HG02884 (cell line): Measurements from ENCODE around the gene CYP2U1.
A peak's percentile ranks its signal among the peaks of the same experiment; 100 is the strongest.
"Not testable (repeated sequence)": the region's sequence is repeated elsewhere in the genome, so short reads cannot be mapped to it uniquely, and the experiment has no call there.

Experiments
- ATAC-seq: cut with Tn5 transposase; IDR thresholded peaks from one replicate; pipeline ENCODE4 v1.9.1; 2021; ENCODE audit warnings: mild to moderate bottlenecking, moderate library complexity; ENCODE audit not compliant: unreplicated experiment

The CYP2U1 gene

DNA sequence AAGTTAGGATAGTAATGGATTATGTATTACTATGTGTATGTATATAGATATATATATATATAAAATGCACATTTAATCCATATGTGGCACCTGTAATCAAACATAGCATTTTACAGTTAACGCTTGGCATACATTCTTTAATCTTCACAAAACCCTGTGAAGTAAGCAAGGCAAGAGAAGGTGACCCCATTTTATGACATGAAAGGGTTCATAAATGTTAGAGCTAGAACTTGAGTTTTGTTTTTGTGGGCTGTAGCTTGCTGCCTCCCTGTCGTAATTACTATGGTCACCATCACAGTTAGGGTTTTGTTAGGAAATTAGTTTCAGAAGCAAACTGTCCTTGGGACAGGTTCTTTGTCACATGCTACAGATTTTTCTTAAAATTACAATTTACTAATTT is 13.8 kb upstream of the CYP2U1 start:
- ATAC-seq, result no peak

DNA sequence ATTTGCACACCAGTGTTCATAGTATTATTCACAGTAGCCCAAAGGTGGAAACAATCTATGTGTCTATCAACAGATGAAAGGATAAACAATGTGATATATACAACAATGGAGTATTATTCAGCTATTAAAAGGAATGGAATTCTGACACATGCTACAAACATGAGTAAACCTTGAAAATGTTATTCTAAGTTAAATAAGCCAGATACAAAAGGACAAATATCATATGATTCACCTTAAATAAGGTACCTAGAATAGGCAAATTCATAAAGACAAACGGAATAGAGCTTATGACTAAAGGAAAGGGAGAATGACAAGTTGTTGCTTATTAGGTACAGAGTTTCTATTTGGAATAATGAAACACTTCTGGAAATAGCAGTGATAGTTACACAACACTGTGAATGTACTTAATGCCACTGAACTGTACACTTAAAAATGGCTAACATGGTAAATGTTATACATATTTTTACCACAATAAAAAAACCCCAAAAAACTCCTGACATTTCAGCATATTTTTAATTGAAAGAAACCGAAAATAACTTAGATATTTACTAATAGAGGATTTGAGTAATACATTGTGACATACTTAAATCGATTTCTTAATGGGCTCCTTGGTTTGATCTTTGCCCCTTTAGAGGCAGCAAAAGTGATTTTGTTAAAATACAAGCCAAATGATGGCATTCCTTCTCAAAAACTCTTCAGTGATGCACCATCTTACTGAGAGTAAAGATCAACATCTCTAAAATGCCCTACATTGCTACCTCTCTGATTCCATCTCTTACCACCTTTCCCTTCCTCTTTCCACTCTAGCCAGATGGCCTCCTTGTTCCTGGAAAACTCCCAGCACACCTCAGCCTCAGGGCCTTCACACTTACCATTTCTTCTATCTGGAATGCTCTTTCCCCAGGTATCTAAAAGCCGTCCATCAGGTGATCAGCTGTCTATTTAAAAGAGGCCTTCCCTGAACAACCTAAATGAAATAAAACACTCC is 8.6 kb upstream of the CYP2U1 start:
- ATAC-seq, result no peak

DNA sequence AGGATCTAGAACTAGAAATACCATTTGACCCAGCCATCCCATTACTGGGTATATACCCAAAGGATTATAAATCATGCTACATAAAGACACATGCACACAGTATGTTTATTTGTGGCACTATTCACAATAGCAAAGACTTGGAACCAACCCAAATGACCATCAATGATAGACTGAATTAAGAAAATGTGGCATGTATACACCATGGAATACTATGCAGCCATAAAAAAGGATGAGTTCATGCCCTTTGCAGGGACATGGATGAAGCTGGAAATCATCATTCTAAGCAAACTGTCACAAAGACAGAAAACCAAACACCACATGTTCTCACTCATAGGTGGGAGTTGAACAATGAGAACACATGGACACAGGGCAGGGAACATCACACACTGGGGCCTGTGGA is 5.6 kb upstream of the CYP2U1 start:
- not testable (repeated sequence) for ATAC-seq

DNA sequence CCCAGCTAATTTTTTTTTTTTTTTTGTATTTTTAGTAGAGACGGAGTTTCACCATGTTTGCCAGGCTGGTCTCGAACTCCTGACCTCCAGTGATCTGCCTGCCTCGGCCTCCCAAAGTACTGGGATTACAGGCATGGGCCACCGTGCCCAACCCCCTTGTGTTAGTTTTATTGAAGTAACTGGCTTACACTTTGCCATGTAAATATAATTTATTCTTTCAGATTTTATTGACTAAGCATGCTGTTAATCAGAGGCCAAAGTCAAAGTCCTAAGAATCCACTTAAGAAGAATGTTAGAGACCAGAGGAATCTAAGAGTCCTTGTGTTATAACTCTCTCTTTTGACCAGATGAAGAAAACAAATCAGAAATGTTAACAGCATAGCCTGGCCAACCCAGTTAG is 4.5 kb upstream of the CYP2U1 start:
- not testable (repeated sequence) for ATAC-seq

DNA sequence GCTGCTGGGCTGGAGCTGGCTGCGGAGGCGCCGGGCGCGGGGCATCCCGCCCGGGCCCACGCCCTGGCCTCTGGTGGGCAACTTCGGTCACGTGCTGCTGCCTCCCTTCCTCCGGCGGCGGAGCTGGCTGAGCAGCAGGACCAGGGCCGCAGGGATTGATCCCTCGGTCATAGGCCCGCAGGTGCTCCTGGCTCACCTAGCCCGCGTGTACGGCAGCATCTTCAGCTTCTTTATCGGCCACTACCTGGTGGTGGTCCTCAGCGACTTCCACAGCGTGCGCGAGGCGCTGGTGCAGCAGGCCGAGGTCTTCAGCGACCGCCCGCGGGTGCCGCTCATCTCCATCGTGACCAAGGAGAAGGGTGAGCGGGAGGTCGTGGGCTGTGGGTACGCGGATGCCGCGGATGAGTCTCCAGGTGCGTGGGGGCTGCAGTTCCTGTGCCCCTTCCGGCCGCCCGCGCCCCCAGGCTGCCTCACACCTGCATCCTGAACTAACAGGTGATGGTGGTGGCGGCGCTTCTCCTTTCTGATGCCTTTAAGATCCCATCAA is 499 bp downstream of the CYP2U1 start:
- ATAC-seq, result peak; percentile 23

DNA sequence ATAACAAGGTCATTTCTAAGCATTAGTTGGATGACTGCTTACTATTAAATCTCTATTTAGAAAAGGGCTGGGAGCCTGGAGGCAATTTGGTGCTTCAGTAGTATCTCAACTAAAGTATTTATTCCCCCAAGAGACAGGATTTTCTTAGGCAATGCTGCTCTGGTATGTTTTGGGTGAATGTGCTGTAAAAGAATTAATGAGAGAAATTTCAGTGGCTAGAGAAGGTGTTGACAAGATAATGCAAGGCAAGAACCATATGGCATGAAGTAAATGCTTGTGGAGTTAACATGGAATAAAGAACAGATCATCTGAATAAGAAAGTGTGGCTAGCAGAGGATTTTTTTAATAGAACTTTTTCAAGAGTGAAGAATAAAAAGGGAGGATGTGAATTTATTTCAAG is 3.9 kb downstream of the CYP2U1 start:
- ATAC-seq, result no peak

DNA sequence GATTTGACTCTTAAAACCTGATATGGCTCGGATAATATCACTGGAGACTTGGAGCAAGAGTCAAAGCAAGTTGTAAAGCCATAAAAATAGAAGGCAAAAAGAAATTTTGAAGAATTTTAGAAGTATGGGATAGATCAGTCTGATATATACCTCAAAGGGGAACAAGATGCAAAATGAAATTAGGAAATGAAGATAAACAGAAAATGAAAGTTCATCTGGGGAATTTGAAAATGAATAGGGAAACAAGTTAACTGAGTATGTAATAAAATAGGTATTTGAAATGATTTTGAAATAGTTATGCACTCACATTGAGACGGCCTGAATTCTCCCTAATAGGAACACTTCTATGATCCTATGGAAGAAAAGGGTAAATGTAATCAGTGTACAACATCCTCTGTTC is 5.7 kb downstream of the CYP2U1 start:
- ATAC-seq, result no peak

DNA sequence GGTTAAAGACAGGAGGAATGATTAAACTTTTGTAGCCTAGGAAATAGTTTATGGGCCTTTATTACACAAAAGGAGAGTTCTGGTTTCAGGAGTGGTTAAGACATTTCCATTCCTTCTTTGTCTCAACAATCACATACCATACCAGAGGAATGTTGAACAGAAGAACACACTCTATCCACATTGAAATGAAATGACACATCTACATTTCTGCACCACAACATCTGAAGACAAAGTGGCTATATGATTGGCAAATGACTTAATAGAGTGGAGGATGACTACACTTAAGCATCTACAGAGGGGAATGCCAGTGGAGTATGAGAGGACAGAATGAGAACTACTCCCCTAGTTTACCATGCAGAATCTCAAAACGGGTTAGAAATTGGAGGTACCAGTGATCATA is 8.0 kb downstream of the CYP2U1 start:
- no peak for ATAC-seq

DNA sequence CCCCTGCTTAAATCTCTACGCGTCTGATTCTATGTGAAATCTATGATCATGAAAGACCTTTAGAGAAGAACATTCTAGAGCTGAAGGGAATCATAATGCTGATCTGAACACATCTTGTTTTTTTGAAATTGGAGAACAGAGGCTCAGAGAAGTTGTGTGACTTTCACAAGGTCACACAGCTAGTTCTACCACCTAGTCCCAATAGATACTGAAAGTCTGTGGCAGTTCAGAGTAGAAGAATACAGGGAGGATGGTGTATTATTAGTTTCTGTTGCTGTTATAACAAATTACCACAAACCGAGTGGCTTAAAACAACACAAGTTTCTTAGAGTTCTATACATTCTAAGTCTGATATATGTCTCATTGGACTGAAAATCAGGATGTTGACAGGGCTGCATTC is 14.5 kb downstream of the CYP2U1 start:
- ATAC-seq, result no peak

DNA sequence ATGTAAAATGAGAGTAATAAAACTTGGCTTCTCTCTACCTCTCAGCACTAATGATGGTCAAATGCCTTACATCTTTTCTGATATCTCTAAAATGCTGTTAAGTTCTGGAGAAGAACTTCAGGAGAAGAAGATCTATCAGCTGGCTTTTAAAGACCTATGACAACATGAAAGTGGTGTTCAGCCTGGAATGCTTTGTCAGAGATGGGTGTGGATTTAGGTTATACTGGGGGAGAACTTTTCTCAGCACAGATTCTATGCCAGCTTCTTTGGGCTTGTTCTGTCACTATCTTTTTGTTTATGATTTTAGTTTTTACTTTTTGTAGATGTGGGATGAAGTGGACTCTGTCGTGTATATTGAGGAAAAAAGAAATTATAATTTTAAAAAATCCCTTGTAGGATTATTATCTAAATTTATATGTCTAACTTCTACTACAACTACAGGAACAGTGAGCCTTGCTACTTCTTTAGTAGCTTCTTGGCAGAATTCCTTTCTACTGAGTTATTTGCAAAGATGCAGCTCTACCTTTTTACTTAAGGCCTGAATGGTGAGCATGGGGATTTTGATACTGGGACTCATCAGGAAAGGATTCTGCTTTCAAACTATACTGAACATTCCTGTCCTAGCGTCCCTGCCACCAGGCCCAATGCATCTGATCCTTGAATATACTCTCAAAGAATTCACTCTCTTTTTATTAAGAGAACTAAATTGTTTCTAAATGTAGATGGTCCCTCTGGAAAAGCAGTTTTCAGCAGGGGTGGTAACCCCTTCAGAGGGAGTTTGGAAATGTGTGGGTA is 19.6 kb downstream of the CYP2U1 start:
- ATAC-seq, result no peak

DNA sequence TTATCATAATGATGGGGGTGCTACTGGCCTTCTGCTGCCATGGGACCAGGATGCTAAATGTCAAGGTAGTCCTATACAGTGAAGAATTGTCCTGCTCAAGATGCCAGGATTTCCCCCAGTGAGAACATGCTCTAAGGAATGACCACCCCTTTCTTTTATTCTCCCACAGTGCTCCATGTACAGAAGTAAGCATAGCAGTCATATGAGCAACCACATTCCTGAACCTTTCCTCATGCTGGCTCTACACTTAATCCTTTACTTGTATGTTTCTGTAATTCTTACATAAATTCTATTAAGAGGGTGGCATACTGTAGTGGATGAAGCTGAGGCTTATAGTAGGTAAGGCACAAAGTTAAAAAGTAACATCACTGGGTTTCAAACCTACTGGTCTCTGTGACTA is 20.2 kb downstream of the CYP2U1 start:
- ATAC-seq, result no peak

DNA sequence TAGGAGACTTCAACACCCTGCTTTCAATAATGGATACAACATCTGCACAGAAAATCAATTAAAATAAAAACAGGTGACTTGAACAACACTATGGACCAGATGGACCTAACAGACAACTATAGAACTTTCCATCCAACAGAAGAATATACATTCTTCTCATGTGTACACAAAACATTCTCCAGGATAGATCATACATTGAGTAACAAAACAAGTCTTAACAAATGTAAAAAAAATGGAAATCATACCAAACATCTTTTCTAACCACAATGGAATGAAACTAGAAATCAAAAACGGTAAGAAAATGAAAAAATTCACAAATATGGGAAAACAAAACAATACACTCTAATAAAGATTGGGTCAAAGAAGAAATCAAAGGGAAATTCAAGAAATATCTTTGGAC is 24.7 kb downstream of the CYP2U1 start:
- ATAC-seq, result no peak

DNA sequence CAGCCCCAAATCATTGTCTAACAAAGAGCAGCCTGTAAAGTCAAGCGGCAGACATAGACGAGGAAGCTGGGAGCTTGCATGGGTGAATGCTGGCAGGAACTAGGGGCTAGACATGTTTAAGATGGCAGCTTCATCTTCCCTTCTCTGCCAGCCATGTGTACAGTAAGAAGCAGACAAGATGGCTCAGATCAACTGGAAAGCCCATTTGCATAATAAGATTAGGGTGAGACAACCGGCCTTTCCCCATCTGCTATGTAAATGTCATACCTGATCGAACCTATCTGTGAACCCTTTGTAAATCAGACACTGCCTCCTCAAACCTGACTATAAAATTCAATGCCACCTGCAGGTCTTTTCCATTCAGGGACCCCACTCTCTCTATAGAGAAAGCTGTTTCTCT is 35.6 kb downstream of the CYP2U1 start:
- no peak for ATAC-seq

DNA sequence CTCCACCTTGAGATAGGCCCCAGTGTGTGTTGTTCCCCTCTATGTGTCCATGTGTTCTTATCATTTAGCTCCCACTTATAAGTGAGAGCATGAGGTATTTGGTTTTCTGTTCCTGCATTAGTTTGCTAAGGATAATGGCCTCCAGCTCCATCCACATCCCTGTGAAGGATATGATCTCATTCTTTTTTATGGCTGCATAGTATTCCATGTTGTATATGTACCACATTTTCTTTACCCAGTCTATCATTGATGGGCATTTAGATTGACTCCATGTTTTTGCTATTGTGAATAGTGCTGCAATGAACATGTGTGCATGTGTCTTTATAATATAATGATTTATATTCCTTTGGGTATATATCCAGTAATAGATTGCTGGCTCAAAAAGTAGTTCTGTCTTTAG is 36.2 kb downstream of the CYP2U1 start:
- not testable (repeated sequence) for ATAC-seq

DNA sequence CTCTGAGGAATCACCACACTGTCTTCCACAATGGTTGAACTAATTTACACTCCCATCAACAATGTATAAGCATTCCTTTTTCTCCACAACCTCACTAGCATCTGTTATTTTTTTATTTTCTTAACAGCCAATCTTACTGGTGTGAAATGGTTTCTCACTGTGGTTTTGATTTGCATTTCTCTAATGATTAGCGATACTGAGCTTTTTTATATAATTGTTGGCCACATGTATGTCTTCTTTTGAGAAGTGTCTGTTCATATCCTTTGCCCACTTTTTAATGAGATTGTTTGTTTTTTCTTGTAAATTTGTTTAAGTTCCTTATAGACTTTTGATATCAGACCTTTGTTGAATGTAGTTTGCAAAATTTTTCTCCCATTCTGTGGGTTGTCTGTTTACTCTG is 36.6 kb downstream of the CYP2U1 start:
- ATAC-seq, result not testable (repeated sequence)

DNA sequence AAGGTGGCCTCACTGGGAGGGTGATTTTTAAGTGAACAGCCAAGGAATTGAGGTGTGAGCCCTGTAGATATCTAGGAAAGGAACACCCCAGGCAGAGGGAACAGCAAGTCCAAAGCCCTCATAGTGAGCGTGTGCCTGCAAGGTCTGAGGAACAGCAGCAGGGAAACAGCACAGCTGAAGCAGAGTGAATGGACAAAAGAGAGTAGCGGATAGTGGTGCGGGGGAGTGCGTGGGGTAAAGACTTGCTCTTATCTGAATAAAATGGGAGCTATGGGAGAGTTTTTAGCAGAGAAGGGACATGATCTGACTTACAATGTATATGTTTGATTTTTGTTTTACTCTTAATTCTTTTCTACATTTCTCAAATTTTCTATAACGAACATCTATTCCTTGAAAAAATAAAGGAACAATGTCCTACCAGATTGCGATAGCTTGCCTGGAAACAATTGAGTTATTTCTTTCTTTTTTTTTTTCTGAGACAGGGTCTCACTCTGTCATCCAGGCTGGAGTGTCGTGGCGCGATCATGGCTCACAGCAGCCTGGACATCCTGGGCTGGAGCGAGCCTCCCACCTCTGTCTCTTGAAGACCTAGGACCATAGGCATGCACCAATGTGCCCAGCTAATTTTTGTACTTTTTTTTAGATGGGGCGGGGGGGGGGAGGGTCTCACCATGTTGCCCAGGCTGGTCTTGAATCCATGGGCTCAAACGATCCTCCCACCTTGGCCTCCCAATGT is 38.9 kb downstream of the CYP2U1 start:
- ATAC-seq, result no peak

DNA sequence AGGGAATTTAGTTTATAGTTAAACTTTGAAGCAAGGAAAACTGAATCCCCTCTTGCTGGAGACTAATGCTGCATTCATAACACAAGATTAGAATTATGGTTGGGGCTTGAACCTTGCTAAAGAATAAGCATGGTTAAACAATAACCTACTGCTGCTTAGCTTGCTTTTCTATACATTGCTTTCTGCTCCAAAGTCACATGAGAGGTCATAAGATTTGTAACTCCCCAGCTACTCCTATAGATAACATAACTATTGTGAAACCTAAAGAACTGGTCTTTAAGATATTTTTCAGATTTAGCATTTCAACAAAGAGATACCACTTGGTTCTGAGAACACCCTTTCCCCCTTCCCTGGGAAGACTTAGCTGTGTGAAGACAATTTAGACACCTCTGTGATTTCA is 41.3 kb downstream of the CYP2U1 start:
- ATAC-seq, result no peak

DNA sequence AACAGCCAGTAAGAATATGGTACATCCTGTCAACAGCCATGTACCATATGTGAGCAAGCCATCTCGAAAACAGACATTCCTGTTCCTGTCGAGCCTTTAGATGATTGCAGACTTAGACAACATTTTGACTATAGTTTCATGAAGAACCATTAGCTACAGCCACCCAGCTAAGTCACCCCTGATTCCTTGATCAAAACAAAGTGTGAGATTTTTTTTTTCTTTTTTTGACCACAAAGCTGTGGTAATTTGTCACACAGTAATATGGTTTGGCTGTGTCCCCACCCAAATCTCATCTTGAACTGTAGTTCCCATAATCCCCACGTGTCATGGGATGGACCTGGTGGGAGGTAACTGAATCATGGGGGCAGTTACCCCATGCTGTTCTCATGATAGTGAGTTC is 43.2 kb downstream of the CYP2U1 start:
- ATAC-seq, result no peak

DNA sequence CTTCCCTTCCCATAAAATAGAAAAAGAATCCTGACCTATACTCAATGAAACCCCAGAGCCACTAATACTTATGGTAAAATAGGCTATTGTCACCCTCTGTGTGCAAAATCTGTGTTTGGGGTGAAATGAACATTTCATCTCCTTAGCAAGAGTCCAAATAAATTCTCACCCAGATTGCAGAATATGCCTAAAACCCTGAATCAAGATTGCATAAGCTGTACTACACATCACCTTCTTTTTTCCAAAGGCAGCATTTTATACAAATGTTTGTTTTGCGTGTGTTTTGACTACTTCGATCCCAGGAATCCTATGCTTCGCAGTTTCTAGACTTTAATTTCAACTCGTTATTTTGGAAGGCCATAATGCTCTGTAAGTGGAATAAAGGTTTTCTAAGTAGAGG is 46.1 kb downstream of the CYP2U1 start:
- ATAC-seq, result no peak

DNA sequence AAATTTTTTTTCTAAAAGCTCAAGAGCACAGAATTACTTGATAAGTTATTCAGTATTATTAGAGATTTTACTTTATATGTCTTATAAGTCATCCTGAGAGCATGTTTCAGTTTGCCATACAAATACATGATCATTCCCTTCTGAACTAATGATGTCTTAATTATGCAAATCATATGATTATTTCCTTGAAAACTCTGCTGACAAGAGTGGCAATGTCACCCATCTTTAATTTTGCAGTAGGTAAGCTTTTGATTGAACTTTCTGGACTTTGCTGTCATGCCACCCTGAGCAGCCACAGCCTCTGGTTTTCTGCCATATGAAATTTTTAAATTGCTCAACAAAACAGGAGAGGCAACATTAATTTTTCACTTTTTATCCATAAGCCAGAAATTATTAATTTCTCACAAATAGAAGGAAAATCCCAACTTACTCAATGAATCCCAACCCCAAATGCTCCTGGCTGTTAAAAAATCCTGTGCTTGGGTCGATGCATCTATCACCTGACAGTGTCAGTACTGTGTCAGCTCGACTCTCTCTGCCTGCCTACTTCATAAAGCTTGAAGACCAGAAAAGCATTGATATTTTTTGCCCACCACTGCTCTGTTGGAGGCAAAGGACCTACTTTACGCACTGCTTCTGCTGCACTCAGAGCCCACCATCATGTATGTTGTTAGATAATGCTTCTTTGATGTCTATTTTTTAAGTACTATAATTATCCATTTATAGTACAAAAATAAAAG is 46.8 kb downstream of the CYP2U1 start:
- ATAC-seq, result no peak
